ENCODE results near the gene NECAB3. TPM values are rescaled to one million over a fixed set of nuclear protein-coding genes. Genes with fewer than 3 reads are reported as not detected.
A peak's percentile ranks its signal among the peaks of the same experiment; 100 is the strongest.
"Not testable (repeated sequence)": the region's sequence is repeated elsewhere in the genome, so short reads cannot be mapped to it uniquely, and the experiment has no call there.

Gene NECAB3
- total RNA-seq, 8 experiments from 2014 or later = 17.4 to 53.7 (median 25.9) TPM

DNA sequence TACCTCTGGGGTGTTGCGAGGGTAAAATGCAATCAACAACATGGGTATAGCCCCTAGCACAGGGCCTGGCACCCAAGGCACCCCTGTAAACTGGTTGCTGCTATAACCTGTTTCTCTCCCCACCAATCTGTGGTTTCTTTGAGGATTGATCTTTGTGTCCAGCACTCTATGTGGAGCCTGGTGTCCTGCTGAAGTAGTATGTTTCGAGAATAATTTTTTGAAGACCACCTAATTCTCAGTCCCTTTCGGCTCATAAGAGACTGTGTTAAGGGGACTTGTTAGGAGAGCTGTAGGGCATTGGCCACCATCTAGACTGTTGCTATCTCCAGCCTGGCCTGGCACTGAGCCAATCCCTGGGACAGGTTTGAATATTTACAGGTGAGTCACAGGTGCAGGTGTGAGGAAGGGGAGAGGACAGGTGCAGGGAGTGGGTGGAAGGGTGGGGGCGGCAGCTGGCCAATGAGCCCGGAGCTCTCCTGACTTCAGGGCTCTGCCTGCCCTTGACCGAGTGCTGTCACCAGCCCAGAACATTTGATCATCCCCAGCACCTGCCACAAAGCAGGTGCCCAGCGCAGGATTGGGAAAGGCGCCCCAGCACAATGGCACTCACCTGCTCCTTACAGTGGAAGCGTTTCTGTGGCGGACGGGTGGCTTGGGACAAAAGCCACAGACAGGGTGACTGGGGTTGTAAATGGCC, 20.2 kb downstream of the NECAB3 start:
- H3K4me3 ChIP-seq = no peak overlapping the region
- in situ Hi-C loops (cut with MboI; ENCODE audit: low pct_unique_long_range_greater_than_20kb in 2 of 9, low sequenced_read_pairs in 9 of 9, unreplicated experiment in 9 of 9) = loop anchor here in 3 of 9 experiments (10.0 kb wide), 2 partner anchors 189 to 199 kb away; no protein-coding TSS in a partner anchor
- no peak overlapping the region for H3K27ac ChIP-seq
- 68 to 100% (median 90%) methylated on average over 1 to 11 of the region's 11 CpGs; no CpG with 5 or more reads in 5 of the 10 experiments for WGBS, 10 experiments
- ATAC-seq (replicated peaks in 6 of 8) = no peak
- peaks cover 19 to 22% of the 10 kb centered on the region in 2 donors for H3K4me1 ChIP-seq (replicated peaks in 1 of 2)

DNA sequence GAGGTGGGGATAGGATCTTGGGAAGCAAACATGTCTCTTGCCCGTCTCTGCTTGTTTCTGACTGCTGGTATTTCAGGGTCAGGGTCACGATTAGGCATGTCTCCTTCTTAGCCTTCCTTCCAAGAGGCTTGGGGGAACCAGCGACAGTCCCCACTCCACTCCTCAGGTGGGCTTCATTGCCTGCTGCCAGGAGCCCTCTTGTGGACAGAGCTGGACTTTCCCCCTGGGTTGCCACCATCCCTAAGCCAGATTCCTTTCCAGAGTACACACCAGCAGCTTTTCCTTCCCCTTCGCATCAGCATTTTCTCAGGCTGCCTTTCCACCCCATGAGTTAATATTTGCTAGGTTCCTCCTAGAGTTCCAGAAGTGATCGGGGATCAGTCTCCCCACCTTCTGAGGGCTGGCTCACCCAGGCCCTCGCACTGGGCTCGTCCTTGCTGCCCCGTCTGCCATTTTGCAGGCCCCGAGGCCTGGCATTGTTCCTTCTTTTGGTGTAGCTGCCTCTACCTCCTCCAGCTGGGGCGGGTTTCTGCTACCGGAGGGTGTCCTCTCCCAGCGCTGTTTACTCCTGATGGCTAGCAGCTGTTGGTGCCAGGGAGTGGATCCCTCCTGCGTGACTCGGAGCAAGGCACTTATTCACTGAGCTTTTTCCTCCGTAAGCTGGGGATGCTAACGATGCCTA, 20.9 kb downstream of the NECAB3 start:
- WGBS, 10 experiments = 6 to 63% (median 27%) methylated on average over 1 to 9 of the region's 16 CpGs; no CpG with 5 or more reads in 2 of the 10 experiments
- in situ Hi-C loops (cut with MboI; ENCODE audit: low pct_unique_long_range_greater_than_20kb in 2 of 9, low sequenced_read_pairs in 9 of 9, unreplicated experiment in 9 of 9) = loop anchor here in 3 of 9 experiments (10.0 kb wide), 2 partner anchors 189 to 199 kb away; no protein-coding TSS in a partner anchor
- peaks cover 21 to 24% of the 10 kb centered on the region in 2 donors for H3K4me1 ChIP-seq (replicated peaks in 1 of 2)
- no peak overlapping the region for H3K27ac ChIP-seq
- ATAC-seq (replicated peaks in 6 of 8) = peak; percentile 44 to 86 (median 66)
- H3K4me3 ChIP-seq = no peak overlapping the region

DNA sequence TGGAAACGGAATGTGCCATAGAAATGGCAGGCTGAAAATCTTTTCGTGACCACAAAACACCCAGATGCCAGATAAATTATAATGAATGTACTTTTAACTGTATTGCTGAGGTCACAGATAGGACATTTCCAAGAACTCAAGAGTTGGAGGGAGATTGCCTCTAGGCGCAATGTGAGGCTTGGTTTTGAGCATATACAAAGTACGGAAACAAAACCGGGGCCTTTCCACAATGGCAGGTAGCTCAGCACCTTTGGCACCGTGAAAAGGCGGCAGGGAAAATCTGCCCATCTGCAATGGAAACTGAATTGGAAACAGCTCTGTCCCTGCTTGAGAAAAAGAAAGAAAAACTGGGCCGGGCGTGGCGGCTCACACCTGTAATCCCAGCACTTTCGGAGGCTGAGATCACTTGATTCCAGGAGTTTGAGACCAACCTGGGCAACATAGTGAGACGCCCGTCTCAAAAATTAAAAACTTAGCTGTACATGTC, 22.6 kb downstream of the NECAB3 start:
- WGBS, 10 experiments = 81 to 100% (median 93%) methylated on average over 1 to 12 of the region's 13 CpGs; no CpG with 5 or more reads in 2 of the 10 experiments
- in situ Hi-C loops (cut with MboI; ENCODE audit: low pct_unique_long_range_greater_than_20kb in 2 of 9, low sequenced_read_pairs in 9 of 9, unreplicated experiment in 9 of 9) = loop anchor here in 3 of 9 experiments (10.0 kb wide), 2 partner anchors 187 to 197 kb away; no protein-coding TSS in a partner anchor

DNA sequence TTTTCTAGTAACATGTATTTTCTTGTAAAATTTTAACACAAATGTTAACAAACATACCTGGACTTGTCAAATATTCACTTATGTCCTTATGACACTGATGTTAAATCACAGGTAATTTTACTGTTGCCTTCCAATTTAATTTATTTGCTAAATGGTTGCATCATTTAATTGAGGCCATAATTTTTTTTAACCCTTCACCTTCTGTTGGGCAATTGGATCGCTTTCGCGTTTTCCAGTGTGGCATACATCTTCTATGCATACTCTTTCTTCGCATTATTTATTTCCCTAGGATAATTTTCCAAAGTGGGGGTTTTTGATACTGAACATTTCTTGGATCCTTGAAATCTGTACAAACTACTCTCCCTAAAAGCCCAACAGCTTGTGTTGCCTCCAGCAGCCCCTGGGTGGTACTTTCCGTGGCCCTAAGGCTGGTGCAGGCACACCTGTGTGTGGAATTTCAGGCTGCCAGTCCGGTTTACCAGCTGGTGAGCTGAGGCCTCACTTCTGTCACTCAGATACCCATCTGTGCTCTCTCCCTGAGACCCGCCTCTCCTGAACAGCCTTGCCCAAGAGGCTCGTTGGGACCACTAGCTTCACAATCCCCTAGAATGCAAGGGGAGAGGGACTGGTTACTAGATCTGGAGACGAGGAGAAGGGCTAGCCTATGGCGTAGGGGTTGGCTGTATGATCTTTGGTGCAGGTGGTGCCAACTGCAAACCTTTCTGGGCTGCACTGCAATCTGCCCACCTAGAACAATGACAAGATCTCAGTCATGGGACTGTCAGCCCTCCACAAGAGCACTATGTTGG, 23.3 kb downstream of the NECAB3 start:
- WGBS, 10 experiments = 60 to 100% (median 92%) methylated on average over 1 to 7 of the region's 10 CpGs
- ATAC-seq (replicated peaks in 6 of 8) = no peak
- H3K4me1 ChIP-seq (replicated peaks in 1 of 2) = peaks cover 21 to 24% of the 10 kb centered on the region in 2 donors
- H3K27ac ChIP-seq = no peak overlapping the region
- no peak overlapping the region for H3K4me3 ChIP-seq
- in situ Hi-C loops (cut with MboI; ENCODE audit: low pct_unique_long_range_greater_than_20kb in 2 of 9, low sequenced_read_pairs in 9 of 9, unreplicated experiment in 9 of 9) = loop anchor here in 3 of 9 experiments (10.0 kb wide), 2 partner anchors 186 to 196 kb away; no protein-coding TSS in a partner anchor

More for the DNA sequence above, 22.6 kb downstream of the NECAB3 start:
- Histone ChIP-seq H3K27ac (no peak overlapping the region), H3K4me1 (replicated peaks in 1 of 2) (peaks cover 21 to 24% of the 10 kb centered on the region in 2 donors), H3K4me3 (no peak overlapping the region)
- ATAC-seq (replicated peaks in 6 of 8) = no peak

DNA sequence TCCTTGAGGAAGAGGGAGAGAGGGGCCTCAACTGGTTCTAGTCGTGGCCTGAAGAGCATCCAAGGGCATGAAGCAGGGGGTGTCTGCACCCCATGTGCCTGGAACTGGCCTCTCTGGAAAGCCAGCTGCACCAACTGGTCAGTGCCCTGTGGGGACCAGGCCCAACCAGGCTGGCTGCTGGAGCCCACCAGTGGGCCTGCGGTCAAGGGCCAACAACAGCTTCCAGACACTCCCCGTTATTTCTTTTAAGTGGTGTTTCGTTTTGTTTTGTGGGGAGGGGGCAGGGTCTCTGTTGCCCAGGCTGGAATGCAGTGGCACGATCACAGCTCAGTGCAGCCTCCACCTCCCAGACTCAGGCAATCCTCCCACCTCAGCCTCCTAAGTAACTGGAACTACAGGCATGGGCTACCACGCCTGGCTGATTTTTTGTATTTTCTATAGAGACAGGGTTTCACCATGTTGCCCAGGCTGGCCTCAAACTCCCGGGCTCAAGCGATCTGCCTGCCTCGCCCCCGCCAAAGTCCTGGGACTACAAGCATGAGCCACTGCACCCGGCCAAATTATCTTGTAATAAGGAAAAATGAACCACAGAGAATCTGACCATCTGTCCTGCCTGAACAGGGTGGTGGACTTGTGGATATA, 24.0 kb downstream of the NECAB3 start:
- ATAC-seq (replicated peaks in 6 of 8) = no peak
- Histone ChIP-seq H3K4me1 (replicated peaks in 1 of 2) (peaks cover 21 to 24% of the 10 kb centered on the region in 2 donors), H3K4me3 (no peak overlapping the region), H3K27ac (no peak overlapping the region)
- 61 to 100% (median 95%) methylated on average over 1 to 5 of the region's 11 CpGs; no CpG with 5 or more reads in 1 of the 10 experiments for WGBS, 10 experiments
- in situ Hi-C loops (cut with MboI; ENCODE audit: low pct_unique_long_range_greater_than_20kb in 2 of 9, low sequenced_read_pairs in 9 of 9, unreplicated experiment in 9 of 9) = loop anchor here in 3 of 9 experiments (10.0 kb wide), 2 partner anchors 185 to 195 kb away; no protein-coding TSS in a partner anchor

DNA sequence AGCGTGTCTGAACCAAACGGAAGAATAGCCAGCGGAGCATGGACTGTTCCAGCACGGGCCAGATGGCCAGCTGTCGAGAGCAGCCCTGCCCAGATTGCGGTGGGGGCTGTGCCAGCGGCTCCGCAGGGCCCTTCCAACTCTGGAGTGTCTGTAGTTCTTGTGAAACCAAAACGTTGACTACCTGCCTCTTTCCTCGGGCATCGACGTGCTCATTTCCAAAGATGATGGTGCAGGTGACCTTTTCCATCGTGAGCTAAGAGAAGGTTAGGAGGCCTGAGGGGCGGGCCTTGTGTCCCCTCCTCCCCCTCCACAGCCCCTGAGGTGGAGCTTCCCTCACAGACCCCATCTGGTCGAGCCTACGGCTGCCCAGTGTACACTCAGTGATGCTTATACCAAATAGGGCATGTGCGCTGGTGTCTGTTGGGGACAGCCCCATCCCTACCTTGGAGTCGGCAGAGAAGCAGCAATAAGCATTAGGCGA, 25.0 kb downstream of the NECAB3 start:
- 0 to 100% (median 60%) methylated on average over 1 to 8 of the region's 19 CpGs; no CpG with 5 or more reads in 2 of the 10 experiments for WGBS, 10 experiments
- Histone ChIP-seq H3K27ac (peak overlapping the region in 1 of 2 donors; percentile 28), H3K4me1 (replicated peaks in 1 of 2) (peaks cover 21 to 24% of the 10 kb centered on the region in 2 donors), H3K4me3 (no peak overlapping the region)
- in situ Hi-C loops (cut with MboI; ENCODE audit: low pct_unique_long_range_greater_than_20kb in 2 of 9, low sequenced_read_pairs in 9 of 9, unreplicated experiment in 9 of 9) = loop anchor here in 1 of 9 experiments (10.0 kb wide), 1 partner anchor 194 kb away; no protein-coding TSS in a partner anchor
- peak in 7 of 8 experiments; percentile 33 to 71 (median 67) for ATAC-seq (replicated peaks in 6 of 8)

DNA sequence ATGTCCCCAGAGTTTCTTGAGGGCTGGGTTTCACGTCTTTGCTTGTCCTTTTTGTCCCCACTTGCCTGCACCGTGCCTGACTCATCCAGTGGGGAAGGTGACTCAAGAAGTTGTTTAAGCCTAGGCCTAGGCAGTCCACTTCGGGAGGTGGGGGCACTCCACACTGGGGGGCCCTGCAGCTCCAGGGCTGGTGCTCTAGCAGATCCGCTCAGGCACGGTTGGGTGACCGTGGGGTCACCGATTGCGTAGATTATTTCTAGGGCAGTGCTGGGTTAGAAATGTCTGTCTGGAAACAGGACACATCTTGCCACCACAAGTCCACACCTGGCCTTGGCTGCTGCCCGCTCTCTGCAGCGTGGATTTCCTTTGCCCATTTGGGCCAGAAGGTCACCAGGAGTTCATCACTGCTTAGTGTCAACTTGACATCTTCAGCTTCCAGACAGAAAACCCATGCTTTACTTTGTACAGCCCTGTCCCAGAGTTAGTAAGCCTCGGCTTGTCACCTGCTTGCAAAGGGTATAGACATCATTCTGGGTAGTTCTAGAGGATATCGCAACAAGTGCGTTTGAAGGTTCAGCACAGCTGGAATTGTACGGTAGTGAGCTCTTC, 25.7 kb downstream of the NECAB3 start:
- Histone ChIP-seq H3K4me3 (no peak overlapping the region), H3K4me1 (replicated peaks in 1 of 2) (peaks cover 21 to 24% of the 10 kb centered on the region in 2 donors), H3K27ac (no peak overlapping the region)
- peak in 3 of 8 experiments; percentile 2 to 17 (median 6) for ATAC-seq (replicated peaks in 6 of 8)
- in situ Hi-C loops (cut with MboI; ENCODE audit: low pct_unique_long_range_greater_than_20kb in 2 of 9, low sequenced_read_pairs in 9 of 9, unreplicated experiment in 9 of 9) = loop anchor here in 1 of 9 experiments (10.0 kb wide), 1 partner anchor 194 kb away; no protein-coding TSS in a partner anchor
- 33 to 100% (median 93%) methylated on average over 1 to 12 of the region's 14 CpGs for WGBS, 10 experiments

DNA sequence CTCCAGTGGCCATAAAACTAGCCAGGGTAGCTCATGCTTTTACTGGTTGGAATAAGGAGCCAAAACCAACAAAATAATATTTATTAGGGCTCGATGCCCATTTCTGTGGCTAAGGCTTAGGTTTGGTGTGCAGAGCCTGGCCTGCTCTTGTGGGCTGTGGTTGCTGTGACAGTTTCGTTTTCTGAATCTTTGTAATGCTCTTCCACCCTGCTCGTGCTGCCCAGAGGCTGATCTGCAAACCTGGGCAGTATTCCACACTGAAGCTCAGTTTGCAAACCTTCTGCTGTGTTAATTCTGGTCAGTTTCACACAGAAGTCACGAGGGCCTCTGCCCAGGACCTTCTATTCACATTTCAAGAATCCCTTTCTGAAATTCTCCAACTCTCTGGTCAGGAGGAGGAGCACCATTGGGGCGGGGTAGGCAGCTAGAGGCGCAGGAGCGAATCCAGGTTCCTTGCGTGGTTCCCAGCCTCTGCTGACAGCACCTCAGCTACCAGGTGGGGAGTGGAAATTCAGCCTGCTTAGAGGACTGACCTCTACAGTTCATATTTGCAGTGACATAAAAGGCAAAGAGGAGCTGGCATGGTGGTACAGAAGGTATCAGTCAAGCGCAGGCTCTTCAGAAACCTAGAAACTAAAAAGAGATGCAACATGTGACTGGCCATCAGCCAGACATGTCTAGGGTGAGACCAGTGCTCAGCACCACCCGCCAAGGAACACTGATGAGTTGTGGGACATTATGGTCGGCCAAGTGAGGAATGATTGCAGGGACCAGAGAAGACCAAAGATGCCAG, 26.4 kb downstream of the NECAB3 start:
- no peak overlapping the region for H3K4me3 ChIP-seq
- in situ Hi-C loops (cut with MboI; ENCODE audit: low pct_unique_long_range_greater_than_20kb in 2 of 9, low sequenced_read_pairs in 9 of 9, unreplicated experiment in 9 of 9) = loop anchor here in 1 of 9 experiments (10.0 kb wide), 1 partner anchor 193 kb away; no protein-coding TSS in a partner anchor
- no peak overlapping the region for H3K27ac ChIP-seq
- peaks cover 17 to 21% of the 10 kb centered on the region in 2 donors for H3K4me1 ChIP-seq (replicated peaks in 1 of 2)
- WGBS, 10 experiments = 7 to 100% (median 80%) methylated on average over 1 to 8 of the region's 11 CpGs; no CpG with 5 or more reads in 3 of the 10 experiments
- peak in 5 of 8 experiments; percentile 2 to 62 (median 14) for ATAC-seq (replicated peaks in 6 of 8)

DNA sequence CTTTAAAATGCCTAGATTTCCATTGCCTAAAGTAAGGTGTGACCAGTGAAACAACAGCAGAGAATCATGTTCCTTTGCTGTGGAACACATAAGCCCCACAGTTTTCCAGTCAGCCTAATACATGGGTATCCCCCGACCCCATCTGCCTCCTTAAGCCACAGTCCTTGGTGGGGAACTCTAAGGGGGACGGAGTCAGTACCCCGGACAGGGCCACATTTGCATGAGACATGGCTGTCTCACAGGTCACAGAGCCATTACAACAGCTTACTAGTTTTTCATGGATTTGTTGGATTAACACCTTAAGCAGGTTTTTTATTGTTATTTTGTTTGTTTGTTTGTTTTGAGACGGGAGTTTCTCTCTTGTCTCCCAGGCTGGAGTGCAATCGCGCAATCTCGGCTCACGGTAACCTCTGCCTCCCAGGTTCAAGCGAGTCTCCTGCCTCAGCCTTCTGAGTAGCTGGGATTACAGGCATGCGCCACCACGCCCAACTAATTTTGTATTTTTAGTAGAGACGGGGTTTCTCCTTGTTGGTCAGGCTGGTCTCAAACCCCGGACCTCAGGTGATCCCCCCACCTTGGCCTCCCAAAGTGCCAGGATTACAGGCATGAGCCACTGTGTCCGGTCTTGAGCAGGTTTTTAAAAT, 27.1 kb downstream of the NECAB3 start:
- in situ Hi-C loops (cut with MboI; ENCODE audit: low pct_unique_long_range_greater_than_20kb in 2 of 9, low sequenced_read_pairs in 9 of 9, unreplicated experiment in 9 of 9) = loop anchor here in 1 of 9 experiments (10.0 kb wide), 1 partner anchor 192 kb away; no protein-coding TSS in a partner anchor
- not testable (repeated sequence) for ATAC-seq (replicated peaks in 6 of 8)

DNA sequence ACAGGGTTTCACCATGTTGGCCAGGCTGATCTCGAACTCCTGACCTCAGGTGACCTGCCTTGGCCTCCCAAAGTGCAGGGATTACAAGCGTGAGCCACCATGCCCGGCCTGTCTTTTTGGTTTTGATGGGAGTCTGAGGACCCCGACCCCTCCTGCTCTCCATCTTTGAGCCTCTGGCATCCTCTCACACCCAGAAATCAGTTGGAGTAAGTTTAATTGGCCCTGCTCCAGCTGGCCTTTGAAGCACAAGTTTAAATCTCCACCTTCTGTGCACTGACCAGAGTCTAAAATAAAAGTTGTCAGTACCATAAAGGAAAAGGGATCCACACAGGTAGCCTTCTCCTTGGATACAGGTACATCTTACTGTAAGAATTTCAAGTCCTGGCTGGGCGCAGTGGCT, 28.0 kb downstream of the NECAB3 start:
- H3K27ac ChIP-seq = no peak overlapping the region
- H3K4me3 ChIP-seq = no peak overlapping the region
- 83 to 100% (median 94%) methylated on average over 1 to 5 of the region's 5 CpGs; no CpG with 5 or more reads in 5 of the 10 experiments for WGBS, 10 experiments
- in situ Hi-C loops (cut with MboI; ENCODE audit: low pct_unique_long_range_greater_than_20kb in 2 of 9, low sequenced_read_pairs in 9 of 9, unreplicated experiment in 9 of 9) = loop anchor here in 1 of 9 experiments (10.0 kb wide), 1 partner anchor 191 kb away; no protein-coding TSS in a partner anchor
- ATAC-seq (replicated peaks in 6 of 8) = no peak
- H3K4me1 ChIP-seq (replicated peaks in 1 of 2) = peaks cover 7 to 12% of the 10 kb centered on the region in 2 donors

More for the DNA sequence above, 27.1 kb downstream of the NECAB3 start:
- not testable (repeated sequence) for H3K4me3 ChIP-seq, H3K27ac ChIP-seq
- H3K4me1 ChIP-seq (replicated peaks in 1 of 2) = peaks cover 16 to 20% of the 10 kb centered on the region in 2 donors
- 67 to 100% (median 89%) methylated on average over 1 to 8 of the region's 14 CpGs; no CpG with 5 or more reads in 2 of the 10 experiments for WGBS, 10 experiments

Data from motor neuron (in vitro differentiated cells).